PC-9 (cell line): ENCODE results near the gene HOOK2. TPM values are rescaled to one million over a fixed set of nuclear protein-coding genes. Genes with fewer than 3 reads are reported as not detected.
A peak's percentile ranks its signal among the peaks of the same experiment; 100 is the strongest.
"Not testable (repeated sequence)": the region's sequence is repeated elsewhere in the genome, so short reads cannot be mapped to it uniquely, and the experiment has no call there.

Source experiments
- BruUV-seq: library from RNA; stranded (reverse); fragments of 400-500 nt; replicated peaks from 2 replicates; lab custom pipeline; 2021; lab: Mats Ljungman, UMichigan
- CTCF ChIA-PET: fragments of 300-600 bp; sonication (Branson Sonifier 250); formaldehyde crosslinking; loops from one replicate; lab custom pipeline; 2022; ENCODE audit warnings: antibody characterized with exemption; lab: Charles Lee
- POLR2A ChIA-PET: fragments of 300-600 bp; sonication (Branson Sonifier 250); formaldehyde crosslinking; loops from one replicate; lab custom pipeline; 2022; ENCODE audit warnings: antibody characterized with exemption; ENCODE audit not compliant: unreplicated experiment; lab: Charles Lee
- DNase-seq, 2 experiments: peaks; one replicate each; pipeline versions ENCODE4 v3.0.0 to v3.0.0-alpha.2; 2015 to 2022; ENCODE audit warnings: mixed read lengths in 1 of 2
- H2AFZ ChIP-seq: fragments of 200-600 bp; sonication (generic); 2 replicates; pipeline ENCODE4 v1.8.1; 2017; ENCODE audit warnings: antibody characterized with exemption
- H3F3A ChIP-seq: fragments of 200-600 bp; sonication (generic); 2 replicates; pipeline ENCODE4 v1.8.1; 2017; ENCODE audit warnings: antibody characterized with exemption, mild to moderate bottlenecking, low read depth; ENCODE audit not compliant: insufficient read depth
- H3K27ac ChIP-seq: fragments of 200-600 bp; sonication (generic); 2 replicates; pipeline ENCODE4 v1.6.1; 2016; ENCODE audit warnings: mixed run types
- H3K27me3 ChIP-seq: fragments of 200-600 bp; sonication (generic); 2 replicates; pipeline ENCODE4 v1.6.1; 2016; ENCODE audit warnings: low read depth, mixed run types; ENCODE audit not compliant: insufficient read depth
- H3K36me3 ChIP-seq: fragments of 200-600 bp; sonication (generic); 2 replicates; pipeline ENCODE4 v1.6.1; 2016; ENCODE audit warnings: low read depth, mixed run types
- H3K4me1 ChIP-seq: fragments of 200-600 bp; sonication (generic); replicated peaks from 2 replicates; pipeline ENCODE4 v1.6.1; 2016; ENCODE audit warnings: mixed run types; ENCODE audit not compliant: insufficient read depth
- H3K4me2 ChIP-seq: fragments of 200-600 bp; sonication (generic); 2 replicates; pipeline ENCODE4 v1.6.1; 2017; ENCODE audit warnings: mixed run types
- H3K4me3 ChIP-seq: fragments of 200-600 bp; sonication (generic); 2 replicates; pipeline ENCODE4 v1.6.1; 2016; ENCODE audit warnings: mixed run types
- H3K79me2 ChIP-seq: fragments of 200-600 bp; sonication (generic); 2 replicates; pipeline ENCODE4 v1.6.1; 2017; ENCODE audit warnings: low read depth, mixed run types
- H3K9me2 ChIP-seq: fragments of 200-600 bp; sonication (generic); 2 replicates; pipeline ENCODE4 v1.8.1; 2017; ENCODE audit warnings: mild to moderate bottlenecking; ENCODE audit not compliant: insufficient read depth
- H3K9me3 ChIP-seq: fragments of 200-600 bp; sonication (generic); 2 replicates; pipeline ENCODE4 v1.8.1; 2016; ENCODE audit warnings: low read depth; ENCODE audit not compliant: insufficient read depth
- H4K20me1 ChIP-seq: fragments of 200-600 bp; sonication (generic); 2 replicates; pipeline ENCODE4 v1.8.1; 2017; ENCODE audit not compliant: insufficient read depth
- CTCF ChIP-seq: fragments of 200-600 bp; sonication (generic); conservative IDR thresholded peaks from 2 replicates; pipeline ENCODE4 v1.6.1; 2017; ENCODE audit warnings: mixed run types, antibody characterized with exemption, mild to moderate bottlenecking, moderate library complexity
- EZH2 ChIP-seq: fragments of 200-600 bp; sonication (generic); IDR thresholded peaks from 2 replicates; pipeline ENCODE4 v1.8.0; 2017; ENCODE audit warnings: antibody characterized with exemption, low read depth
- intact Hi-C: fragments of 100-400 bp; cut with micrococcal nuclease; formaldehyde crosslinking; loops from one replicate; pipeline ENCODE4 v1.10.0; 2022; ENCODE audit not compliant: unreplicated experiment
- total RNA-seq: library from RNA; stranded (reverse); gene quantifications from 2 replicates; pipeline ENCODE4 v1.2.3, GENCODE V29; 2021

The HOOK2 gene
- total RNA-seq, 1 experiment from 2014 or later: 109 TPM

DNA sequence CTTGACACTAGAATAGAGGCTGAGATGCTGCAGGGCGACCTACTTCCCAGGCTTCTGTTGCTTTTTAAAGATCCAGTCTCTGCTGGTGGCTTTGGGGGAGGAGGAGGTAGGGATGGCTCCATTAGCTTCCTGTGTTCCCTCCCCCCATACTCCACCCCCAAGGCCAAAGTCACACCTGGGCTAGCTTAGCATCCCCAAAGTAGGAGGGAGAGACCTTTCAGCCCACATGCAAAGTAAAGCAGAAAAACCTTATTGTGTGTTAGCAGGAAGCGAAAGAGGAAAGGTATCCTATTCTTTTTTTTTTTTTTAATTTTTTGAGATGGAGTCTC lies 48.4 kb downstream of the HOOK2 start:
- ChIA-PET CTCF (interaction anchor here (0.7 kb wide), 1 partner anchor 67 kb away, joined by 3 read pairs; no protein-coding TSS in a partner anchor), POLR2A (no interaction called here)
- no peak overlapping the region for H3K4me3 ChIP-seq
- H3K4me2 ChIP-seq: no peak overlapping the region
- peaks cover 40% of the 10 kb centered on the region for H3K79me2 ChIP-seq
- no peaks in the 10 kb centered on the region for H3K9me2 ChIP-seq
- no peak overlapping the region for H2AFZ ChIP-seq
- DNase-seq: no peak
- intact Hi-C loops: no loop called here
- 0 out of 2 replicates have a peak, but pooled peaks cover 5% of the 10 kb centered on the region for H3K4me1 ChIP-seq
- BruUV-seq: no TSS peak
- H3K27me3 ChIP-seq: no peaks in the 10 kb centered on the region
- no peak for TF ChIP-seq EZH2
- no peak for TF ChIP-seq CTCF
- H3K27ac ChIP-seq: no peak overlapping the region
- peaks cover 79% of the 10 kb centered on the region for H3F3A ChIP-seq
- peaks cover 25% of the 10 kb centered on the region for H4K20me1 ChIP-seq
- H3K9me3 ChIP-seq: no peaks in the 10 kb centered on the region
- H3K36me3 ChIP-seq: 0 out of 2 replicates have a peak, but pooled peaks cover 12% of the 10 kb centered on the region

GRCh38 chr19:12725612-12726011 lies 49.7 kb downstream of the HOOK2 start:
- DNase-seq, H2AFZ ChIP-seq, H3K9me2 ChIP-seq, H3K27ac ChIP-seq, H3K27me3 ChIP-seq, BruUV-seq, POLR2A ChIA-PET, H3K4me3 ChIP-seq, H3K4me1 ChIP-seq, H3K9me3 ChIP-seq, intact Hi-C loops, CTCF ChIA-PET, H3K4me2 ChIP-seq: not testable (repeated sequence)
- Histone ChIP-seq H3K36me3 (0 out of 2 replicates have a peak, but pooled peaks cover 12% of the 10 kb centered on the region), H3F3A (peaks cover 72% of the 10 kb centered on the region), H4K20me1 (peaks cover 14% of the 10 kb centered on the region), H3K79me2 (peaks cover 40% of the 10 kb centered on the region)

DNA sequence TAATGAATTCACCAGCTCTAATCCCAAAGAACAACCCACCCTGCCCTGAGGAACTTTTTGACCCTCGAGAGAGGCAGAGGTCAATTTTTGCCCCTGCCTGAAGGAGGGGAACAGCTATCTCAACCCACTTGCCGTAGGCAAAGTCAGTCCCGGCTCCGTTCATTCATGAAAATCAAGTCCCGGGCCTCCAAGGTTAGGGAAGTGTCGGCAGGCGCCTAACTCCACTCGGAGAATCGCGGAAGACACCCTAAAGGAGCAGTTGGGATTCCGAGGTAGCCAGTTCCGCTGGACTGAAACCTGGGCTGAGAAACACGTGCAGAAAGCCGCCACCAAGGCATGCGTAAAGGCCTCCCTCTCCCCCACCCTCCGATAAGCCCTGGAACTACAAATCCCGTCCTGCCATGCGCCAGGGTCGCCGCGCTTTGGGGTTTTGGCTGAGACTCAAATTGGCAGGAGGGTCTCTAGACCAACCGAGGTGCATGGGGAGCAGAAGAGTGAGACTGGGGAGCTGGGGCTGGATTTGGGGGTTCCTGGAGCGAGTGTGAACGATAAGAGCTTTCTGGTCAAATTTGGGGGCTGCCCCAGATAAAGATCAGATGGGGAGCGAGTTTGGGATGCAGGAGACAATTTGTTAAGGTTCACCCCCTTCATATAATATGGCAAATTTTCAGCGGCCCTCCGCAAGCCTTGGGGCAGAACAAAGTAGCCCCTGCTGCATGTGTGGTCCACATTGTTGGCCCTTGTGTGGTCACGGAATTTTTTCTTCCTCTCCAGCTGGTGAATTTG lies 51.5 kb downstream of the HOOK2 start, which contains the start of gene TNPO2:
Gene TNPO2, minus strand, starts transcription at position 292 of the 786 bp plus-strand sequence. CDS start 2,955 bp downstream, outside the sequence.
- Histone ChIP-seq H3K4me3 (peak within 1 kb of the TSS; percentile 76), H3K79me2 (peaks cover 50% of the 10 kb centered on the region), H3K36me3 (peaks cover 16% of the 10 kb centered on the region), H3F3A (peaks cover 63% of the 10 kb centered on the region), H3K9me3 (no peaks in the 10 kb centered on the region), H2AFZ (peak within 1 kb of the TSS; percentile 89), H3K9me2 (no peaks in the 10 kb centered on the region), H3K27me3 (no peaks in the 10 kb centered on the region), H4K20me1 (peaks cover 8% of the 10 kb centered on the region; the same call in 1 of the 2 replicates), H3K4me1 (peaks cover 14% of the 10 kb centered on the region; the same call in 1 of the 2 replicates), H3K4me2 (peak within 1 kb of the TSS; percentile 87), H3K27ac (peak within 1 kb of the TSS; percentile 55)
- no TSS peak for BruUV-seq
- ChIA-PET POLR2A (interaction anchor here (0.5 to 0.6 kb wide), 2 partner anchors 70 to 72 kb away, joined by 4 to 8 read pairs; no protein-coding TSS in a partner anchor), CTCF (interaction anchor here (1.0 kb wide), 2 partner anchors 34 to 37 kb away, joined by 3 to 4 read pairs; no protein-coding TSS in a partner anchor)
- TF ChIP-seq EZH2: no peak
- TF ChIP-seq CTCF: no peak
- intact Hi-C loops: loop anchor here (1.0 kb wide), 1 partner anchor 10 kb away; the partner anchor contains the start of gene TRIR
- peak; percentile 54 to 59 for DNase-seq
